ENCODE results near the gene NDUFV2.

The NDUFV2 gene

DNA sequence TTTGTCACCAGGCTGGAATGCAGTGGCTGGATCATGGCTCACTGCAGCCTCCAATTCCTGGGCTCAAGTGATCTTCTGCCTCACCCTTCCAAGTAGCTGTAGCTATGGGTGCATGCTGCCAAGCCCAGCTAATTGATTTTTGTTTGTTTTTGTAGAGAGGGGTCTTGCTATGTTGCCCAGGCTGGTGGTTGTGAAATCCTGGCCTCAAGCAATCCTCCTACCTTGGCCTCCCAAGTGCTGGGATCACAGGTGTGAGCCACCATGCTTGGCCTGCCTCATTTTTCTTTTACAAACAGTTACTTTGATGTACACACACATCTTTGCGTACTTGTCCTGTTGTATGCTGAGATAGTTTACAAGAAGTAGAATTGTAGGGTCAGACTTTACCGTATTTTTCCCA is 21.0 kb downstream of the NDUFV2 start:
- no peak for DNase-seq

GRCh38 chr18:9124824-9125223 is 22.3 kb downstream of the NDUFV2 start:
- DNase-seq: no peak

DNA sequence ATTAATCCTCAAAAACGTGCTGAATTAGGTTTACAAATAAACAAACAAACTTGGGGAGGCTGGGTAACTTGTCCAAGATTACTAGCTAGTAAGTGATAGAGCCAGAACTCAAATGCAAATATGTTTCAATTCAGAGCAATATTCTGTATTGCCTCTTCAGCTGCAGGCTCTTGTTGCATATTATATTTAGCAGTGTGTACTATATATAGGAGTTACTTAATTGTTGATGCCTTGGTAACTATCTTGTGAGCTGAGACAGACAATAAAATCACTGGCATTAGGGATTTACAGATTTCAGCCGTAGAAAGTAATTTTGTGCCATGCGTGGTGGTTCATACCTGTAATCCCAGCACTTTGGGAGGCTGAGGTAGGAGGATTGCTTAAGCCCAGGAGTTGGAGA is 23.8 kb downstream of the NDUFV2 start:
- no peak for DNase-seq

- DNase-seq: no peak
Measured at GRCh38 chr18:9130195-9130594, 27.7 kb downstream of the NDUFV2 start.

DNA sequence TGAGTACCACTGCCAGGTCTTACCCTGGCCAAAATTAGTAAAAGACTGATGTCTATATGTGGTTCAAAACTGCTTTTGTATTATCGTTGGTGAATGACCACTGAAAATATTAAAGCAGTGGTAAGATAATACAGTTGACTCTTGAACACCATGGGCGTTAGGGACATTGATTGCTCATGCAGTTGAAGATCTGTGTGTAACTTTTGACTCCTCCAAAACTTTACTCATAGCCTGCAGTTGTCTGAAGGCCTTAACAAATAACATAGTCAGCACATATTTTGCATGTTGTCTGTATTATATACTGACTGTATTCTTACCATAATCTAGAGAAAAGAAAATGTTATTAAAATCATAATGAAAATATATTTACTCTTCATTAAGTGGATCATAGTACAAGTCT is 28.3 kb downstream of the NDUFV2 start:
- DNase-seq: no peak

DNA sequence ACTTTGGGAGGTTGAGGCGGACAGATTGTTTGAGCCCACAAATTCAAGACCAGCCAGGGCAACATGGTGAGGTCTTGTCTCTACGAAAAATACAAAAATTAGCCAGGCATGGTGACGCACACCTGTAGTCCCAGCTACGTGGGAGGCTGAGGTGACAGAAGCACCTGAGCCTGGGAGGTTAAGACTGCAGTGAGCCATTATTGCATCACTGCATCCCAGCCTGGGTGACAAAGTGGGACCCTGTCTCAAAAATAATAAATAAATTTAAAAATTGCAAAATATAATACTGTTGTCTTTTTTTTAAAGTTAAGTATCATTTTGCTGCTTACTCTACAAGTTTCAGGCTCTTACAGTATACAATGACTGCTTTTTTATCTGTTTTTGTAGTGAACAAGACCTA is 30.1 kb downstream of the NDUFV2 start:
- DNase-seq: no peak

GRCh38 chr18:9133225-9133624 is 30.7 kb downstream of the NDUFV2 start:
- DNase-seq: peak; percentile 83

GRCh38 chr18:9135081-9135911 is 32.8 kb downstream of the NDUFV2 start:
- DNase-seq: no peak

GRCh38 chr18:9135912-9136314 is 33.4 kb downstream of the NDUFV2 start:
- DNase-seq: peak; percentile 75

DNA sequence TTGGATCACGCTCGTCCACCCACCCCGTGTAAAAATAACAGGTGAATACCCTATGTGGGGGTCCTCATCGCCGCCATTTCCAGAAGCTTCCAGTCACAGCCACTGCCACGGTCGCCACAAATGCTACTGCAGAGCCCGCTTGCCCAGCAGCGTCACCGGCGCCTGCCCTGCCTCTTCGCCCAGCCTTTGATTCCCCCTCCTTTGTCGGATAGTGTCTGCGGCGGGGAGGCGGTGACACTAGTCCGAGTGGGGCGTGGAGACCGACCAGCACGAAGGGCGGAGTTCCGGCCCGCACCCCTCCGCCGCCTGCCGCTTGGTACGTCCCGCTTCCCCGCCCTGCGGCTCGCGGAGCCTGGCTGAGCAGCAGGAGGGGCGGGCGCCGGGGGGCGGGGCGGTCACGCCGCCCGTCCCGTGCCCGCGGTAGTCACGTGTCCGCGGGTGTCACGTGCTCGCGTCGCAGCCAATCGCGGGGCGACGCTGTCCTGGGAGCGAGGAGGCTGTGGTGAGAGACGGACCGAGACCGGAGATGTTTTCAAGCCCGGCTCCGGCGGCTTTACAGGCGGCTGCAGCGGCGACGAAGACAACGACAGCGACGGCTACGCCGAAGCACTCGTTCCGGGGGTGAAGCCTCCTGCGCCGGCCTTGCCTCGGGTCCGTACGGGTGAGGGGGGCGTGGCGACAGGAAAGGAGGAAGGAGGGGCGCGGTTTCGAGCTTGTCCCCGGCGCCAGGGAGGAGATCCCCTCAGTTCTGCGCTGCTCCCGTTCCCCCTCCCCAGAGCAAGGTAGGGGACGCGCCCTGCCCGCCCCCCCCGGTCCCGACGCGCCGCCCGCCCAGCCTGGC is 34.0 kb downstream of the NDUFV2 start, which contains the start of gene ANKRD12:
TSS of gene ANKRD12 (plus strand) at position 467 of the 841 bp plus-strand sequence. CDS start 45,652 bp downstream, outside the sequence.
- DNase-seq: peak; percentile 98

DNA sequence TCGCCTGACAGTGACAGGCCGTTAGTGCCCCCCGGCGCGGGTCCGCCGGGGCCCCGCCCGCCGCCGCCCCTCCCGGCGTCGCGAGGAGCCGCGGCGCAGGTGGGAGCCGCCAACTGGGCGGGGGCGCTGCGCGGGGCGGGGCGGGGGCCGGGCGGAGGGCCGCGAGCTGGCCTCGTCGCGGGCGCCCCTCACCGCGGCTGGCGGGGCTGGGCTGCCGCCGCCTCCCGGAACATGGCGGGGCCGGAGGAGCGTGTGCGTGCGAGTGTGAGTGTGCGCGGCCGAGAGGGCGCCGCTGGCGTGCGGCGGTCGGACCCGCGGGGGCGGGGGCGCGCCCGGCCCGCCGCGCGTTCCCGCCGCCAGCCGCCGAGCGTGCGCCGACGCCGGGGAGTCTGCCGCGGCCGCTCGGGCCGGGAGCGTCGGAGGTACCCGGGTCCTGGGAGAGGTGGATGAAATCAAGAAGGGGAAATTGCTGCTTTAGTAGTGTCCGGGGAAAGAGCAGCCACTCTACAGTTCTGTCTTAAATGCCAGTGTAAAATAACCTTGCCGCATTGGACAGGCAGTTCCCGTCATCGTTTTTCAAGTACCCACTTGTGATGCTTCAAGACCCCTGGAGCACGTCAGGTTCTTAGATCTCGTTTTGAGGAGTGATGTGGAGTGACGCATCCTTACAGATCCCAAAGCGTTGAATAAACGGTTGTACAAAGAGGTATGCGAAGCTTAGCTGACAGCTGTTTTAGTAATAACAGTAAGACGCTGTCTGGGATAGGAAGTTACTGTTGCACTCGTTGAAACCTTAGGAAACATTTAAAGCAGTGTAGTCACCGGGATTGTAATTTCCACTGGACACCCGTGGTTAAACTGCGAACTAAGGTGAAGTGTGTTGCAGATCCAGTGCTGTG is 34.9 kb downstream of the NDUFV2 start:
- peak; percentile 79 for DNase-seq

GRCh38 chr18:9139400-9140039 is 37.0 kb downstream of the NDUFV2 start:
- no peak for DNase-seq

DNA sequence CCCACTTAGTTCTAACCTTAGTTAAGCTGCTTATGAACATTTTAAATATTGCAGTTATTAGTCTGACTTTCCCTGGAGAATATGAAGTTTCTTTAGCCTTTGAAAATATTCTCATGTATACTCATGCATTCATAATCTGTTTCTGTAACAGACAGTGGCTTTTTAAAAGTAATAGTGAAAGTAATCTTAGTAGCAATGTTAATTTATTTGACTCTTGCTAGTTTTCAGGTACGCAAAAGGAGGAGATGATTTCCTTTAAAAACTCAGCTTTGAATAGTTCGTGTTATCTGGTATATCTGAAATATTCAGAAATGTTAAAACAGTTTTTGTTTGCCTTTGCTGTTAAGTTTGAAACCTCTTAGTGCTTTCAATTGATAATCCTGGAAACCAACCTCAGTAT is 37.9 kb downstream of the NDUFV2 start:
- DNase-seq: no peak

- DNase-seq: no peak
Measured at GRCh38 chr18:9140984-9141383, 38.5 kb downstream of the NDUFV2 start.

DNA sequence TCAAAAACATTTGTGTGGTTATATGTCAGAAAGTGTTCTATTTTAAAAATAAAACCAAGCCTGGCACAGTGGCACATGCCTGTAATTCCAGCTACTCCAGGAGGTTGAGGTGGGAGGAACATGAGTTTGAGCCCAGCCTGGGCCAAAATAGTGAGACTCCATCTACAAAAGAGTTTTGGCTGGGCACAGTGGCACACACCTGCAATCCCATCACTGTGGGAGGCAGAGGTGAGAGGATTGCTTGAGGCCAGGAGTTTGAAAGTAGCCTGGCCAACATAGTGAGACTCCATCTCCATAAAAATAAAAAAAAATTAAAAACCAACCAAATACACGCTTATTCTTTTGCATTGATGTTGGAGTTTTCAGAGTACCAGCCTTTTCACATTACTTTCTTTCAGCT is 43.7 kb downstream of the NDUFV2 start:
- no peak for DNase-seq

DNA sequence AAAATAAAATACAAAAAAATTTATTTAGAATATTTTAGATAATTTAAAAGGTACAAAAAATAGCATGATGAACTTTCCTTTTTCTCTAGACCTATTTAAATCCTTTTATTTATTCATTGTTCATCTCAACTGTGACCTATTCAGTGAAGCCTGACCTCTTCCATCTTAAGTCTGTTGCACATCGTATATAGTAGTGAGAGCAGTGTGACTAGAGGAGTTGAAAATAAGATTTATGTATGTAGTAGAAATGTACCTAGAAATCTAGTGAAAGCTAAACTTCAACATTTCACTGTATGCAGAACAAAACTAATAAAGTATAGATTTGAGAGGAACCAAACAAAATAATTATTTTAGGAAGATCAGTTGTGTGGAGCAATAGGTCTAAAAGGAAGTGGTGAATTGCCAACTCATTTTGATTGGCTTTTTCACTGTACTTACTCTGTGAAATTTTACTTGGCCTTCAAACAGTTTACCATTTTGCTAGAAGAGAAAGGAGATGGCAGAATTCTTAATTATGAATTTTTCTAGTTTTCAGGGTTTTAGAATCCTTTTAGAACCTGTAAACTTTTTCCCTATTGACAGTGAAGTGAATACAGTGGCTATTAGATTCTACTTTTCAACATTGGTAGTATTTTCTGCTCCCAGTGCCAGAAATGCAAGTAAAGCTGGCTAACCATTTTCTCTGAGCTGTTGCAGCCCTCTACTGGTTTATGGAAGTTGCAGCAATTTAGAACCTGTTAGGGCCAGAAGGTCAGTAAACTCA is 45.1 kb downstream of the NDUFV2 start:
- DNase-seq: peak; percentile 64

DNA sequence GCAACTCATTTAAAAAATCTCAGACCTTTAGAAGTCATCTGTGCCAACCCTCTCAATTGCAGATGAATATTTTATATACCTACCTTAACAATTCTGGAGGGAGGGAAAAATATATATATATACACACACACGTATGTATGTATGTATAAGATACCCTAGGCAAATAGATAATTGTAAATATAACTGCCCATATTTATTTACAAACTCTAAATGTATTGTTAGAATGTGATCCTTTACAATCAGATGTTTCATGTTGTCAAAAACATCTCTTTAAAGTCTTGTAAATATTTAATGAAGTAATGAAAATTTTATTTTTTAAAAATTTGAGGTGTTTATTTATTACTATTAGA is 45.7 kb downstream of the NDUFV2 start:
- no peak for DNase-seq

- no peak for DNase-seq
Measured at GRCh38 chr18:9150121-9150520, 47.6 kb downstream of the NDUFV2 start.

- DNase-seq: no peak
Measured at GRCh38 chr18:9153256-9153655, 50.8 kb downstream of the NDUFV2 start.

GRCh38 chr18:9156604-9157249 is 54.2 kb downstream of the NDUFV2 start:
- DNase-seq: no peak

GRCh38 chr18:9157806-9158205 is 55.3 kb downstream of the NDUFV2 start:
- DNase-seq: no peak

All from islet precursor cell (in vitro differentiated cells).